Measurements from ENCODE around the gene PRSS48. TPM values are rescaled to one million over a fixed set of nuclear protein-coding genes. Genes with fewer than 3 reads are reported as not detected.
"Not testable (repeated sequence)": the region's sequence is repeated elsewhere in the genome, so short reads cannot be mapped to it uniquely, and the experiment has no call there.

The PRSS48 gene
- total RNA-seq, 1 experiment from 2014 or later: not detected

DNA sequence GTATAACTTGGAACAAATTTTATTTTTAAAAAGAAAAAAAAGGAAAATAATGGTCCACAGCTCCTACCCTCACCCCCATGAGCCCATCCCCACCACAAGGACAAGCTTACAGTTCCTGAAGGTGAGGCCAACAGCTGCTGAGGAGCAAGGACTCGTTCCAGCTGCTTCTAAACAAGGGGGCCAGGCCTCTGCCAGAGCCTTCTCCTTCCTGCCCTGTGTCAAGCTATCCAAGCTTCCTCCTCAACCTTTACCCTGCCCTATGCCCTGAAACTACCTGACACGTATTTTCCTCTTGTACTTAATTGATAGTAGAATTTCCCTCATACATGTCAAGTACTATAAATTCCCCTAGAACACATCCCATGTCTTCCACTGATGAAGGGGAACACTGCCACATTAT, 39.7 kb downstream of the PRSS48 start:
- no peak for DNase-seq (ENCODE audit: low read depth)

DNA sequence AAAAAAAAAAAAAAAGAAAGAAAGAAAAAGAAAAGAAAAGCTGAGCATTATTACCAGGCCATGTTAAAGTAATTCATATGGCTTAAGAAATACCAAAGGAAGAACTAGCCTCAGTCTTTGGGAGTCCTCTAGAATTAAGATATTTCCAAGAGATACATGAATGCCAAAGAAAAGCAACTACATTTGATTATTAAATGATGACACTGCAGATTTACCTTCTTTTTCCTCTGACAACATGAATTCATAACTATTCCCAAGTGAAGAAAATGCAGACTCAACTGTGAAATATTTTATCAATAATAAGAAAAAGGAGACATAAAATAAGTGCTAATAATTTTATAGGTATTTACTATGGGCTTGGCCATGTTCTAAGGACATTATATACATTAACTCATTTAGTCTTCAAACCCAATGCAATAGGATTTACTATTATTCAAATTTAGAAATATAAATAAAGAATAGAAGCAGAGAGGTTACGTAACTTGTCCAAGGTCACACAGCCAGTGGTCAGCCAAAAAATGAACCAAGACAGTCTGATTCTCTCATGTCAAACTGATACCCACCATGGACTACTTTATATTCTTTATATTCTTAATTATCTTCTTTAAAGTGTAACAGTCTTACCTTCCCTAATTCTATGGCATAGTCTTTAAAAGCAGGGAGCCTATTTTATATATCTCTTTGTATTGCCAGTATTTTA, 41.5 kb downstream of the PRSS48 start:
- DNase-seq (ENCODE audit: low read depth): no peak

DNA sequence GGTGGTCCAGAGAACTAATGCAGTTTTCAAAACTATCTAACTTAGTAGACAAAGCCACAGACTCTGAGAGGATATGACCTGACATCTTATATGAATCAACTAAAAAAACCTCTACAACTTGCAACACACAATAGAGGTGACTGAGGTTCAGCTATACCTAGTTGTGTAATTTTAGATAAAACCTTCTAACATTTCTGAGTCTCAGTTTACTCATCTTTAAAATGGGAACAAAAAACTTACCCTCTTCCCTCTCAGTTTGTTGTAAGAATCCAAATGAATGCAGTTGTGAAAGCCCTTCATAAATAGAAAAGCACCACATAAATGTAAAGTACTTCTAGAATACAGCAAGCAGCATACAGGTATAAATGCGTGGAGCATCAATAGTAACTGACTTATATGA, 42.5 kb downstream of the PRSS48 start:
- no peak for DNase-seq (ENCODE audit: low read depth)

DNA sequence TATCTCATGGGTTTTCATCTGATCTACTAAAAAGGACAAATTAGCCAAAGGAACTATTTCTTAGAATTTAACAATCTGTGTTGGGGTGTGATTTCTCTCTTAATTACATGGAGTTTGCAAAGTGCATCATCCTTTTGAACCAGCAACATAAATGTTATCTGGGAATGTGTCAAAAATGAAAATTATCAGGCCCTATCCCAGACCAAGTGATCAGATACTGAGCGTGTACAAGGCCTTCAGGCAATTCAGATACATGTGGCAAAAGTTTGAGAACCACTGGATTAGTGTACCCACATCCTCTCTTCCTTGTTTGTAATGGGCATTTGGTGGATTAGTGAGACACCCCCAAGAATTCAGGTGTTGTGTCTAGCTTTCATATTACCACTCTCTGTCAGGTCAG, 44.6 kb downstream of the PRSS48 start:
- no peak for DNase-seq (ENCODE audit: low read depth)

DNA sequence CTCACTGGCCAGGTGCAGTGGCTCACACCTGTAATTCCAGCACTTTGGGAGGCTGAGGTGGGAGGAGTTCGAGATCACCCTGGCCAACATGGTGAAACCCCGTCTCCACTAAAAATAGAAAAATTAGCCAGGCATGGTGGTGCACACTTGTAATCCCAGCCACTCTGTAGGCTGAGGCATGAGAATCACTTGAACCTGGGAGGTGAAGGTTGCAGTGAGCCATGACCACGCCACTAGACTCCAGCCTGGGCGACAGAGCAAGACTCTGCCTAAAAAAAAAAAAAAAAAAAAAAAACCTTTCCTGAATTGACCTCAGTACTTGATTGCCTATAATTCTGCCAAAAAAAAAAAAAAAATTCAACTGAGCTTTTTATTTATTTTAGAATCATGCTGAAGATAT, 45.2 kb downstream of the PRSS48 start:
- not testable (repeated sequence) for DNase-seq (ENCODE audit: low read depth)

DNA sequence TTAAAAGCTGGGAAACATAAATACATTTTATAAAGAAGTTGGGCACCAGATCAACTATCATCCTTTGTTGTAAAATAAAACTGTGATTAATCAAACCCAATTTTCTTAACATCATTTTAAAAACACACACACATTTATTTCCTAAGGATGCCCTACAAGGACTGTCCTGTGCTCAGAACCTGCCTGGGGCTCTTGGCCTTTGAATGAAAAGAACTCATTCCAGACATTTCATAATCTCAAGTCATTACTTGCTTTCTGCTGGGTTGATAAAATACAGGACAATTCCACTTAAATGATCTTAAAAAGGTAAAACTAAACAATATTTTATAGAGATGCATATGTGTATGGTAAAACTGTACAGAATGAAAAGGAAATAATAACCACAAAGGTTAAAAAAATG, 45.6 kb downstream of the PRSS48 start:
- peak; percentile 49 for DNase-seq (ENCODE audit: low read depth)

DNA sequence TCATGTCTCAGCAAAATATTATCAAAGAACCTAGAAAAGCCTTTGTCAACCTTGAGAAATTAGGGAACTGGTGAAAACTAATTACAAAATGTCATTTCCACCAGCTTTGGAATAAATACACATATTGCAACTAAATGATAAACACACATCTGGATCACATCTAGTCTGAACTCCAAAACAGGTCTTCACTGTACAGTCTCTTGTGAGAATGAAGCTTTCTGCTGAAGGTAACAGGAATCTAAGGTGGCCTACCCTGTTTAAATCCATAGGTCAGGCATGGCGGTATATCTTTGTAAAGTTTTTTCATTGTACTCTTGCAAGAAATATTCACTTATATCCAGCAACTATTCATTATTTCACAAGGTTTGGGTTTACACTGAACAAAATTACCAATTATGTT, 46.7 kb downstream of the PRSS48 start:
- DNase-seq (ENCODE audit: low read depth): no peak

DNA sequence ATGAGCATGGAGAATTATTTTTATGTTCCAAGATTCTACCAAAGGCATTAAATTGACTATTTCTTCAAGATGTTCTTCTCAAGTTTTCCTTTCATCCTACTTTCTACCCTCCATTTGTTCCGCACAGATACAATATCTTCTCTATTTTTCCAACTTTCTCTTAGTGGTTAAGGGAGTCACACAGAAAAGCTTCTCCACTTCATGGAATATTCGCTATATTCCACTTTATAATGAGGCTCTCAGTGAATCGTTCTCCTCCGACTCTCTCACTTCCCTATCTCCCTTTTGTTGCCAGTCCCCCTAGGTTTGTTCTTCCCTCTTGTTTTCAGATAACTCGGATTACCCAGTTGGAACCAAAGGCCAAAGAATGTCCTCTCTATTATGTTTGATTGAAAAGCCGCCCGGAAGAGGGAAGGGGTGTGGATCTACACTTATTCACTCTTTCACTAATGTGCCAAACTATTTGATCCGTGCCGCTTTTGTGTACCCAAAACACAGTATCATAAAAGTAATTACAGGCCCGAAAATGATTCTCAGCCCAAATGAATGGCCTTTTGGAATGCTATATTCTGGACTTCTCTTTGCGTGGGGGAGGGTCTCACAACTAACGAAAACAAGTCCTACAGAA, 47.3 kb downstream of the PRSS48 start:
- no peak for DNase-seq (ENCODE audit: low read depth)

DNA sequence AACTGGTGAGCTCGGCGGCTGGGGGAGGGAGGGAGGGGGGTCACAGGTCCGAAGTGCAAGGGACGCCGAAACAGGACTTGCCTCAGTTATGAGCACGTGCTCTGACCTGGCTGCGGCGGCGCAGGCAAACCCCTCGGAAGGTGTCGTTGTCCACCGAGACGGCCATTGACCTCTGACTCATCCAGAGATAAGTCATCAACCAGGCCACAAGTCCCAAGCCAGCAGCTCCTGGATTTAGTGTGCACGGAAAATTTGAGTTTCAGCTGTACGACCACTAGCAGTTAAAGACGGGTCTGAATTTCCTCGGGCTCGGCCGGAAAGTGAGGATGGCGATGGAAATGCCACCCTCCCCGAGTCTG, 47.8 kb downstream of the PRSS48 start:
- peak; percentile 89 for DNase-seq (ENCODE audit: low read depth)

DNA sequence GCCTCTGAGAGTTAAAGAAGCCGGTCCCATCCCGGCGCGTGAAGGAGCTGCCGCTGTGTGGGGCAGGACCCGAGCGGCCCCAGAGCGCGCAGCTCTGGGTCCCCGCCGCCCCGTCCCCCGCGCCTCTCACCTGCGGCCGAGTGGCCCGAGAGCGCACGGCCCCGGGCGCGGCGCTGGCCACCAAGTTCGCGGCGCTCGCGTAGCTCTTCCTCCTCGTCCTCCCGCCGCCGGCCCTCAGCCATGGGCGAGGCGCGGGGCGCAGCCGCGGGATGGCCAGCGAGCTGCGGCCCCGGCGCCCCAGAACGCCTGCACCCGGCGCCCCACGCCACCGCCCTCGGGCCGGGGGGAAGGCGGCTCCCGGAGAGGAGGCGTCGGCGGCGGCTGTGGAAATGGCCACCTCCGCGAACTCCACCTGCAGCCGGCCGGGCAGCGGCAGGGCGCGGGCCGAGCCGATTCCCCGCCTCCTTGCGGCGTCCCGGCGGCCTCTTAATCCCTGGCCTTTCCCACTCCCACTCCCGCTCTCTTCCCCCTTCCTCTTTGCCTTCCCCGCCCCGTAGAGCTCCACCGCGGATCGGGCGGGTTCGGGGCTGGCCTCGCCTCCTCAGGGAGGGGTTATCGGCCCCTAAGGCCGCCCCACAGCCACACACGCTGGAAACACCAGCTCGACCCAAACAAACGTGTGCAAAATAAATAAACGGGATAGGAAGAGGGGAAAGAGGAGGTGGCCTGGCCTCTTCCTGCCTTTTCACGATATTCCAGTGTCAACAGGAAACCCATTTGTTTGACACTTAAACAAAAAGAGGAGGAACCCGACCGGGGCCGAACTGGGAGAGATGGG, 48.4 kb downstream of the PRSS48 start, which contains the start of gene SH3D19:
Gene SH3D19, minus strand, starts transcription at position 495 of the 838 bp plus-strand sequence. Its CDS starts 253 bp downstream, at position 242.
- peak; percentile 73 for DNase-seq (ENCODE audit: low read depth)

DNA sequence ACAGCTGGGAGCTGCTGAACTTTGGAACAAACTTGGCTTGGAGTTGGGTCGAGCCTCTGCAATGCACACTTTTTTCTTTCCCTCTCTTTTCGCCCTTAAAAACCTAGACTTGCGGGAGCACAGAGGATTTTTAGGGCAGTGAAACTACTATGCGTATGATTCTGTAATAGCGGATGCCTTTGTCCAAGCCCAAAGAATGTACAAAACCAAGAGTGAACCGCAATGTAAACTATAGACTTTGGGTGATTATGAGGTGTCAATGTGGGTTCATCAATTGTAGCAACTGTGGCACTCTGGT, 48.9 kb downstream of the PRSS48 start:
- DNase-seq (ENCODE audit: low read depth): no peak

DNA sequence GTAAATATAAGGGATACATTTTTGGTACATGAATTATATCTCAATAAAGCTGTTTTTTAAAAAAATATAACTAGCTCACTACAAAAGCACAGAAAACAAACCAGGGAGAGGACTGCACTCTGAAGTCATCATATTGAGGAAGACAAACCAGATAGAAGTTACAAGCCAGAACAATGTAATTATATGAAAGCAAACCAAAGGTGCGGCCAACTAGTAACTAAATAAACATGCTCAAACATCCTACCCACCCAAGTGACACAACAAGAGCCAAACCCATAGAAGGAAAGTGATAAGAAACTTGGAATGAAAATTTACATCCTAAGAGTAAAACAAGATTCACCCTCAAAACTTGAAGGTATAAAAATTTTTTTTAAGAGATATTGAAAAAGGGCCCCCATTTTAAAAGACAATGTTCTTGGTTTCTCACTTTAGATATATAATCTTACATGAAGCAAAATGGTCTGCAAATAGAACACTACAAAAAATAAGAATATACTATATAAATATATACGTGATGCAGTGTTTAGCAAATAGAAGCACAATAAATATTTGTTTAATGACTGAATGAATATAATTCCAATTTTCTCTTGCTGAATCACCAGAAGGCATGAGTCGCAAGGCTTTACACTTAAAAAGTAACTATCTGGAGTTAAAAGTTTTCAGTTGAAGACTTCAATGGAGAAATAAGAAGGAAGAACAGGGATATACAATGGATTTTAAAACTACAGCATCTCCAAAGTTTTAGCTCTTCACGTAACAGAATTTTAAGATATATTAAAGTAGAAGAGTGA, 52.5 kb downstream of the PRSS48 start:
- DNase-seq (ENCODE audit: low read depth): no peak

DNA sequence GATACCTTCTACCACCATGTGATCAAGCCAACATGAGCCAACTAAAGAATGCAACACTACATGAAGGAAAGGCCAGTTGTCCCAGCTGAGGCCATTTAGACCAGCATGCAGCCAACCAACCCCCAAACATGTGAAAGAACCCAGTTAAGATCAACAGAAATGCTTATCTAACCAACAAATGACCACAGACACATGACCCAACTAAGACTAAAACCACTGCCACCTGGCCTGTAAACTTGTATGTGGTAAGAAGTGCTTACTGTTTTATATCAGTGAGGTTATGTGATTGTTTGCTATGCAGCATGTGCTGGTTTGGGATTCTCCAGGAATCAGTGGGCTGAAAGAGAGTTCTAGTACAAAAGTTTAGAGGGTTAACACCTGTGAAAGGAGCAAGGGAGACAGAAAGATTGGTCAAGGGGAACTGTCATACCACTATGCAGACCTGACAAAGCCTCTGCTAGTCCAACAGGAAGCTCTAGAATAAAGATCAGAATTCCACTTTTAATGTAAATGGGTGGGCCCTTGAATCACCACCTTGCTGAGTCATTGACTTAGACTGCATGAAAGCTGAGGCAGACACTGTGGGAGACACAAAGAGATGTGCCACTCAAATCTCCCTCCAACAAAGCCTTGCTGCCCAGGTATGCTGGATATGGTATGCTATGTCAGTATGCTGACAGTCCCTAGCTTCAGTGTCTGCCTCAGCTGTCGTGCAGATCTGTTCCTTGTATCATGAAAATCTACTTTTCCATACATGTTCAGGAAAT, 54.5 kb downstream of the PRSS48 start:
- DNase-seq (ENCODE audit: low read depth): no peak

DNA sequence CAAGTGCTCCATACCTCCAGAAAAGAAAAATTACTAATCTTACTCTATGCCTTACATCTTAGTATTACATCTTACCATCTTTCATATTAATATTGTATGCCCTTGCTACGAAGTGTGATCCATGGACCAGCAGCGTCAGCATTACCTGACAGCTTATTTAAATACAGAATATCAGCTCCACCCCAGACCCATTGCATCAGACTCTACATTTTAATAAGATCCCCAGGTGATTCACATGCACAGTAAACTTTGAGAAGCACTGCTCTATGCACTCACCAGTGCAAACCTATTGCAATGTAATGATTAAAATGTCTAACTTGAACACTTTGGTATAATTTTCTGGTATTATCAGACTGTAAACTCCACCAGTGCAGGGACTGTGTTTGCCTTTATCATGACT, 62.5 kb downstream of the PRSS48 start:
- DNase-seq (ENCODE audit: low read depth): no peak

DNA sequence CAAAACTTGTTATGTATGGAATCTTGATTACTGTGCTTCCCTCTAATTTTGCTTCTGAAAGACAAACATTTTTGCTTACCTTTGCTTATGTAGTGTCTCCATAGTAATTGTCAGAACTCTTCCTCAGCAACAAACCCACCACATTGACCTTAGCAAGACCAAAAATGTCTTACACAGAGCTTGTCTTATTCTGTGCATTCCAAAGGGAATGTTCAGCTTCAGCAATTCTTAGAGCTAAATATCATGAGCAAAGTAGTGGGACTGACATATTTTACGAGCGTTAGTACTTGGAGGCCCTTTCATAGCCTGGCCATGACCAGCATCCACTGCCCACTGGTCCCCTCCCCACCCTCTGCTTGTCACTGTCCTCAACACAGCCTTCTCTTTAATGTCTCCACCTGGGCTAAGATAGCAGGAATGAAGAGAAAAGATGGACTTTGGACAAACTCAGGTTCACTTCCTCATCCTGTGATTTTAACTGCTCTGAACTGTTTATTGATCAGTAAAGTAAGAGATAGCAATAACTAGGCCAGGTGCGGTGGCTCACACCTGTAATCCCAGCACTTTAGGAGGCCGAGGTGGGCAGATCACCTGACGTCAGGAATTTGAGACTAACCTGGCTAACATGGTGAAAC, 63.9 kb downstream of the PRSS48 start:
- no peak for DNase-seq (ENCODE audit: low read depth)

Other genes starting within 250 kb of the PRSS48 start
- gene RPS3A, start 177.5 kb upstream of the PRSS48 start, total RNA-seq (2014; rRNA removed; shearing (Covaris generic)): 1,672 and 2,009 TPM in 2 replicates
- gene SH3D19, start 48.4 kb downstream of the PRSS48 start, total RNA-seq (2014; rRNA removed; shearing (Covaris generic)): 10.0 and 13.7 TPM in 2 replicates
- gene FHIP1A, start 132.0 kb downstream of the PRSS48 start, total RNA-seq (2014; rRNA removed; shearing (Covaris generic)): 3.6 and 5.7 TPM in 2 replicates